ENCODE measurements around the gene PIGQ. TPM values are rescaled to one million over a fixed set of nuclear protein-coding genes. Genes with fewer than 3 reads are reported as not detected.

PIGQ gene
- total and polyA plus RNA-seq, 2 of the 13 experiments (the other 11 are each of a cell fraction or from before 2014, with no cell fraction given), result 7.7 to 19.7 TPM

GRCh38 chr16:520847-521246, 48.9 kb upstream of the PIGQ start:
- in situ Hi-C loops (cut with HindIII; ENCODE audit: extremely low pct_ligation_motif_present, low pct_unique_long_range_greater_than_20kb) (no loop called here), intact Hi-C loops (cut with micrococcal nuclease; ENCODE audit: unreplicated experiment) (no loop called here)
- FAIRE-seq (no peak), ATAC-seq (no peak), DNase-seq (ENCODE audit: low spot score) (no peak)
- WGBS (ENCODE audit: low lambda C conversion rate), result 96% methylated on average over 13 of the region's 13 CpGs
- no peak overlapping the region for H3K4me3 ChIP-seq (replicated peaks in 1 of 3; ENCODE audit: insufficient read depth in 1 of 3, low read depth in 2 of 3, low read length in 3 of 3)
- POLR2A ChIA-PET, result interaction anchor here (0.8 to 1.1 kb wide), 2 partner anchors 12 to 19 kb away, joined by 3 to 5 read pairs; no protein-coding TSS in a partner anchor
- no peak overlapping the region for H2AFZ ChIP-seq (ENCODE audit: low read length)
- H3K4me2 ChIP-seq (ENCODE audit: low read depth, low read length), result no peak overlapping the region
- CTCF ChIA-PET (ENCODE audit: low intra/inter-chr PET ratio, low total read pairs), result no interaction called here
- TF ChIP-seq, protein P1, sequence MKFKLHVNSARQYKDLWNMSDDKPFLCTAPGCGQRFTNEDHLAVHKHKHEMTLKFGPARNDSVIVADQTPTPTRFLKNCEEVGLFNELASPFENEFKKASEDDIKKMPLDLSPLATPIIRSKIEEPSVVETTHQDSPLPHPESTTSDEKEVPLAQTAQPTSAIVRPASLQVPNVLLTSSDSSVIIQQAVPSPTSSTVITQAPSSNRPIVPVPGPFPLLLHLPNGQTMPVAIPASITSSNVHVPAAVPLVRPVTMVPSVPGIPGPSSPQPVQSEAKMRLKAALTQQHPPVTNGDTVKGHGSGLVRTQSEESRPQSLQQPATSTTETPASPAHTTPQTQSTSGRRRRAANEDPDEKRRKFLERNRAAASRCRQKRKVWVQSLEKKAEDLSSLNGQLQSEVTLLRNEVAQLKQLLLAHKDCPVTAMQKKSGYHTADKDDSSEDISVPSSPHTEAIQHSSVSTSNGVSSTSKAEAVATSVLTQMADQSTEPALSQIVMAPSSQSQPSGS (CRISPR knock-in tag; IDR thresholded peaks at IDR 0.05), result no peak
- TF ChIP-seq ZBTB38 (CRISPR knock-in tag; IDR thresholded peaks at IDR 0.05) (0 out of 2 replicates have a peak, but pooled peaks have one; percentile 1), RBFOX2 (IDR thresholded peaks at IDR 0.05; ENCODE audit: low read depth, low read length) (0 out of 2 replicates have a peak, but pooled peaks have one; percentile 8)
- BruUV-seq (replicated peaks), result TSS peak; percentile 63
- no peak overlapping the region for H3K9ac ChIP-seq (ENCODE audit: insufficient read depth, low read depth, low read length)
- H3K79me2 ChIP-seq (ENCODE audit: insufficient read depth, low read length), result peaks cover 3% of the 10 kb centered on the region
- no peaks in the 10 kb centered on the region for H3K27me3 ChIP-seq (ENCODE audit: control insufficient read depth in 1 of 2, insufficient read depth in 2 of 2, low read length in 2 of 2)
- H3K4me1 ChIP-seq (ENCODE audit: insufficient read depth, low read length), result peaks cover 20% of the 10 kb centered on the region
- no peaks in the 10 kb centered on the region for H3K9me3 ChIP-seq (ENCODE audit: low read length)
- no peaks in the 10 kb centered on the region for H4K20me1 ChIP-seq (ENCODE audit: insufficient read depth, low read length)
- peaks cover 20 to 45% of the 10 kb centered on the region in 2 experiments; a peak in 4 of 5 replicates for H3K36me3 ChIP-seq (replicated peaks in 1 of 2; ENCODE audit: control insufficient read depth in 1 of 2, insufficient read depth in 2 of 2, low read length in 2 of 2)
- no peak overlapping the region for H3K27ac ChIP-seq (ENCODE audit: extremely low read length, insufficient read depth, low read length)

GRCh38 chr16:521381-522210, 48.2 kb upstream of the PIGQ start:
- WGBS (ENCODE audit: low lambda C conversion rate), result 97% methylated on average over 23 of the region's 34 CpGs
- Histone ChIP-seq H3K9me3 (ENCODE audit: low read length) (no peaks in the 10 kb centered on the region), H3K9ac (ENCODE audit: insufficient read depth, low read depth, low read length) (no peak overlapping the region), H3K4me2 (ENCODE audit: low read depth, low read length) (no peak overlapping the region), H2AFZ (ENCODE audit: low read length) (no peak overlapping the region), H4K20me1 (ENCODE audit: insufficient read depth, low read length) (no peaks in the 10 kb centered on the region), H3K27me3 (ENCODE audit: control insufficient read depth in 1 of 2, insufficient read depth in 2 of 2, low read length in 2 of 2) (no peaks in the 10 kb centered on the region; a peak in 1 of 5 replicates), H3K4me3 (replicated peaks in 1 of 3; ENCODE audit: insufficient read depth in 1 of 3, low read depth in 2 of 3, low read length in 3 of 3) (no peak overlapping the region), H3K27ac (ENCODE audit: extremely low read length, insufficient read depth, low read length) (no peak overlapping the region), H3K4me1 (ENCODE audit: insufficient read depth, low read length) (peaks cover 28% of the 10 kb centered on the region), H3K79me2 (ENCODE audit: insufficient read depth, low read length) (peaks cover 11% of the 10 kb centered on the region), H3K36me3 (replicated peaks in 1 of 2; ENCODE audit: control insufficient read depth in 1 of 2, insufficient read depth in 2 of 2, low read length in 2 of 2) (peaks cover 20 to 40% of the 10 kb centered on the region in 2 experiments; a peak in 4 of 5 replicates)
- ATAC-seq (no peak), FAIRE-seq (no peak), DNase-seq (ENCODE audit: low spot score) (no peak)
- in situ Hi-C loops (cut with HindIII; ENCODE audit: extremely low pct_ligation_motif_present, low pct_unique_long_range_greater_than_20kb) (no loop called here), intact Hi-C loops (cut with micrococcal nuclease; ENCODE audit: unreplicated experiment) (no loop called here)
- POLR2A ChIA-PET, result interaction anchor here (1.1 to 2.7 kb wide), 3 partner anchors 12 to 20 kb away, joined by 5 to 12 read pairs (median 7); no protein-coding TSS in a partner anchor
- no TSS peak for BruUV-seq (replicated peaks)
- CTCF ChIA-PET (ENCODE audit: low intra/inter-chr PET ratio, low total read pairs), result no interaction called here
- TF ChIP-seq ZBTB33 (CRISPR knock-in tag; IDR thresholded peaks at IDR 0.05) (peak; percentile 67; the same call in 1 of the 2 replicates), POLR2A (IDR thresholded peaks at IDR 0.05; ENCODE audit: insufficient read depth in 1 of 2, low read depth in 2 of 2, low read length in 2 of 2) (0 out of 4 replicates have a peak, but pooled peaks of 1 of the 2 experiments have one; percentile 8), RXRB (CRISPR knock-in tag; IDR thresholded peaks at IDR 0.05; ENCODE audit: borderline replicate concordance) (no peak), AKAP8 (CRISPR knock-in tag; IDR thresholded peaks at IDR 0.05) (peak; percentile 42), FOXA1 (IDR thresholded peaks at IDR 0.05) (no peak), FOXA1 (CRISPR knock-in tag; IDR thresholded peaks at IDR 0.05) (no peak), TBX3 (IDR thresholded peaks at IDR 0.05; ENCODE audit: borderline replicate concordance) (no peak), ZBTB7B (CRISPR knock-in tag; IDR thresholded peaks at IDR 0.05) (no peak)
- TF ChIP-seq, protein P2, sequence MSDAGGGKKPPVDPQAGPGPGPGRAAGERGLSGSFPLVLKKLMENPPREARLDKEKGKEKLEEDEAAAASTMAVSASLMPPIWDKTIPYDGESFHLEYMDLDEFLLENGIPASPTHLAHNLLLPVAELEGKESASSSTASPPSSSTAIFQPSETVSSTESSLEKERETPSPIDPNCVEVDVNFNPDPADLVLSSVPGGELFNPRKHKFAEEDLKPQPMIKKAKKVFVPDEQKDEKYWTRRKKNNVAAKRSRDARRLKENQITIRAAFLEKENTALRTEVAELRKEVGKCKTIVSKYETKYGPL (CRISPR knock-in tag; IDR thresholded peaks at IDR 0.05), result no peak

Data from HepG2 (cell line).